Measurements from ENCODE around the gene ZFPL1. TPM values are rescaled to one million over a fixed set of nuclear protein-coding genes. Genes with fewer than 3 reads are reported as not detected.
A peak's percentile ranks its signal among the peaks of the same experiment; 100 is the strongest.

Gene ZFPL1
- total and polyA plus RNA-seq, 2 donors = 16.8 to 42.5 TPM

GRCh38 chr11:65045061-65045460 is 39.0 kb upstream of the ZFPL1 start:
- WGBS = 98% methylated on average over 5 of the region's 5 CpGs
- Histone ChIP-seq H3K27ac (ENCODE audit: low read depth in 1 of 2, low read length in 1 of 2) (no peak overlapping the region), H3K27me3 (ENCODE audit: control insufficient read depth in 2 of 2, insufficient read depth in 1 of 2, low read length in 1 of 2) (peaks cover 0 to 16% of the 10 kb centered on the region in 2 donors), H3K4me3 (ENCODE audit: low read length in 2 of 2) (no peak overlapping the region), H3K36me3 (ENCODE audit: control insufficient read depth in 2 of 2, insufficient read depth in 2 of 2, low read length in 1 of 2) (peaks cover 29 to 37% of the 10 kb centered on the region in 2 donors), H3K4me1 (ENCODE audit: control insufficient read depth in 2 of 2, insufficient read depth in 2 of 2, low read length in 2 of 2) (peaks cover 10 to 27% of the 10 kb centered on the region in 2 donors), H3K9me3 (ENCODE audit: control insufficient read depth in 2 of 2, insufficient read depth in 1 of 2, low read length in 1 of 2) (peaks cover 0 to 2% of the 10 kb centered on the region in 2 donors)
- DNase-seq (ENCODE audit: low read depth in 6 of 9, low spot score in 9 of 9) = no peak

- peaks cover 0 to 2% of the 10 kb centered on the region in 2 donors for H3K9me3 ChIP-seq (ENCODE audit: control insufficient read depth in 2 of 2, insufficient read depth in 1 of 2, low read length in 1 of 2)
- peaks cover 7 to 20% of the 10 kb centered on the region in 2 donors for H3K4me1 ChIP-seq (ENCODE audit: control insufficient read depth in 2 of 2, insufficient read depth in 2 of 2, low read length in 2 of 2)
- WGBS = 96% methylated on average over 7 of the region's 7 CpGs
- peaks cover 0 to 16% of the 10 kb centered on the region in 2 donors for H3K27me3 ChIP-seq (ENCODE audit: control insufficient read depth in 2 of 2, insufficient read depth in 1 of 2, low read length in 1 of 2)
- no peak for DNase-seq (ENCODE audit: low read depth in 6 of 9, low spot score in 9 of 9)
- no peak overlapping the region for H3K27ac ChIP-seq (ENCODE audit: low read depth in 1 of 2, low read length in 1 of 2)
- peaks cover 29 to 37% of the 10 kb centered on the region in 2 donors for H3K36me3 ChIP-seq (ENCODE audit: control insufficient read depth in 2 of 2, insufficient read depth in 2 of 2, low read length in 1 of 2)
- H3K4me3 ChIP-seq (ENCODE audit: low read length in 2 of 2) = no peak overlapping the region
These were observed 38.3 kb upstream of the ZFPL1 start for GRCh38 chr11:65045728-65046127.

- WGBS = 32% methylated on average over 56 of the region's 56 CpGs
- no peak for DNase-seq (ENCODE audit: low read depth in 6 of 9, low spot score in 9 of 9)
- peaks cover 0 to 10% of the 10 kb centered on the region in 2 donors for H3K4me1 ChIP-seq (ENCODE audit: control insufficient read depth in 2 of 2, insufficient read depth in 2 of 2, low read length in 2 of 2)
- H3K9me3 ChIP-seq (ENCODE audit: control insufficient read depth in 2 of 2, insufficient read depth in 1 of 2, low read length in 1 of 2) = no peaks in the 10 kb centered on the region
- H3K27me3 ChIP-seq (ENCODE audit: control insufficient read depth in 2 of 2, insufficient read depth in 1 of 2, low read length in 1 of 2) = peaks cover 0 to 16% of the 10 kb centered on the region in 2 donors
- H3K27ac ChIP-seq (ENCODE audit: low read depth in 1 of 2, low read length in 1 of 2) = no peak overlapping the region
- H3K4me3 ChIP-seq (ENCODE audit: low read length in 2 of 2) = peak overlapping the region in 1 of 2 donors; percentile 29
- H3K36me3 ChIP-seq (ENCODE audit: control insufficient read depth in 2 of 2, insufficient read depth in 2 of 2, low read length in 1 of 2) = peaks cover 29 to 32% of the 10 kb centered on the region in 2 donors
These were observed 36.2 kb upstream of the ZFPL1 start for GRCh38 chr11:65047581-65048422.

GRCh38 chr11:65051398-65051858 is 32.6 kb upstream of the ZFPL1 start:
- H3K27ac ChIP-seq (ENCODE audit: low read depth in 1 of 2, low read length in 1 of 2) = no peak overlapping the region
- DNase-seq (ENCODE audit: low read depth in 6 of 9, low spot score in 9 of 9) = no peak
- 97% methylated on average over 9 of the region's 9 CpGs for whole genome bisulfite sequencing
- H3K27me3 ChIP-seq (ENCODE audit: control insufficient read depth in 2 of 2, insufficient read depth in 1 of 2, low read length in 1 of 2) = peaks cover 0 to 16% of the 10 kb centered on the region in 2 donors
- H3K36me3 ChIP-seq (ENCODE audit: control insufficient read depth in 2 of 2, insufficient read depth in 2 of 2, low read length in 1 of 2) = peaks cover 2% of the 10 kb centered on the region in 2 donors
- no peak overlapping the region for H3K4me3 ChIP-seq (ENCODE audit: low read length in 2 of 2)
- H3K9me3 ChIP-seq (ENCODE audit: control insufficient read depth in 2 of 2, insufficient read depth in 1 of 2, low read length in 1 of 2) = no peaks in the 10 kb centered on the region
- peaks cover 7 to 19% of the 10 kb centered on the region in 2 donors for H3K4me1 ChIP-seq (ENCODE audit: control insufficient read depth in 2 of 2, insufficient read depth in 2 of 2, low read length in 2 of 2)

- WGBS = 10% methylated on average over 8 of the region's 8 CpGs
- Histone ChIP-seq H3K4me3 (ENCODE audit: low read length in 2 of 2) (no peak overlapping the region), H3K4me1 (ENCODE audit: control insufficient read depth in 2 of 2, insufficient read depth in 2 of 2, low read length in 2 of 2) (peaks cover 7 to 15% of the 10 kb centered on the region in 2 donors), H3K36me3 (ENCODE audit: control insufficient read depth in 2 of 2, insufficient read depth in 2 of 2, low read length in 1 of 2) (no peaks in the 10 kb centered on the region), H3K27me3 (ENCODE audit: control insufficient read depth in 2 of 2, insufficient read depth in 1 of 2, low read length in 1 of 2) (no peaks in the 10 kb centered on the region), H3K9me3 (ENCODE audit: control insufficient read depth in 2 of 2, insufficient read depth in 1 of 2, low read length in 1 of 2) (no peaks in the 10 kb centered on the region), H3K27ac (ENCODE audit: low read depth in 1 of 2, low read length in 1 of 2) (no peak overlapping the region)
- DNase-seq (ENCODE audit: low read depth in 6 of 9, low spot score in 9 of 9) = peak in 5 of 9 donors; percentile 34 to 67 (median 49)
These were observed 30.1 kb upstream of the ZFPL1 start for GRCh38 chr11:65053827-65054508.

- 93% methylated on average over 1 of the region's 1 CpG for WGBS
- Histone ChIP-seq H3K4me1 (ENCODE audit: control insufficient read depth in 2 of 2, insufficient read depth in 2 of 2, low read length in 2 of 2) (peaks cover 7 to 21% of the 10 kb centered on the region in 2 donors), H3K27me3 (ENCODE audit: control insufficient read depth in 2 of 2, insufficient read depth in 1 of 2, low read length in 1 of 2) (no peaks in the 10 kb centered on the region), H3K9me3 (ENCODE audit: control insufficient read depth in 2 of 2, insufficient read depth in 1 of 2, low read length in 1 of 2) (no peaks in the 10 kb centered on the region), H3K27ac (ENCODE audit: low read depth in 1 of 2, low read length in 1 of 2) (no peak overlapping the region), H3K4me3 (ENCODE audit: low read length in 2 of 2) (no peak overlapping the region), H3K36me3 (ENCODE audit: control insufficient read depth in 2 of 2, insufficient read depth in 2 of 2, low read length in 1 of 2) (no peaks in the 10 kb centered on the region)
- DNase-seq (ENCODE audit: low read depth in 6 of 9, low spot score in 9 of 9) = no peak
These were observed 28.5 kb upstream of the ZFPL1 start for GRCh38 chr11:65055538-65055937.

GRCh38 chr11:65056999-65057398 is 27.0 kb upstream of the ZFPL1 start:
- H3K27me3 ChIP-seq (ENCODE audit: control insufficient read depth in 2 of 2, insufficient read depth in 1 of 2, low read length in 1 of 2) = no peaks in the 10 kb centered on the region

GRCh38 chr11:65057526-65057925 is 26.5 kb upstream of the ZFPL1 start:
- DNase-seq (ENCODE audit: low read depth in 6 of 9, low spot score in 9 of 9) = no peak
- Histone ChIP-seq H3K9me3 (ENCODE audit: control insufficient read depth in 2 of 2, insufficient read depth in 1 of 2, low read length in 1 of 2) (no peaks in the 10 kb centered on the region), H3K36me3 (ENCODE audit: control insufficient read depth in 2 of 2, insufficient read depth in 2 of 2, low read length in 1 of 2) (no peaks in the 10 kb centered on the region), H3K27ac (ENCODE audit: low read depth in 1 of 2, low read length in 1 of 2) (no peak overlapping the region), H3K4me3 (ENCODE audit: low read length in 2 of 2) (no peak overlapping the region), H3K4me1 (ENCODE audit: control insufficient read depth in 2 of 2, insufficient read depth in 2 of 2, low read length in 2 of 2) (peaks cover 7 to 27% of the 10 kb centered on the region in 2 donors), H3K27me3 (ENCODE audit: control insufficient read depth in 2 of 2, insufficient read depth in 1 of 2, low read length in 1 of 2) (no peaks in the 10 kb centered on the region)
- 97% methylated on average over 7 of the region's 7 CpGs for WGBS

More at GRCh38 chr11:65056999-65057398, 27.0 kb upstream of the ZFPL1 start:
- no peak overlapping the region for H3K27ac ChIP-seq (ENCODE audit: low read depth in 1 of 2, low read length in 1 of 2)
- no peak overlapping the region for H3K4me3 ChIP-seq (ENCODE audit: low read length in 2 of 2)
- H3K4me1 ChIP-seq (ENCODE audit: control insufficient read depth in 2 of 2, insufficient read depth in 2 of 2, low read length in 2 of 2) = peaks cover 7 to 27% of the 10 kb centered on the region in 2 donors
- WGBS = 97% methylated on average over 6 of the region's 6 CpGs
- DNase-seq (ENCODE audit: low read depth in 6 of 9, low spot score in 9 of 9) = no peak
- no peaks in the 10 kb centered on the region for H3K9me3 ChIP-seq (ENCODE audit: control insufficient read depth in 2 of 2, insufficient read depth in 1 of 2, low read length in 1 of 2)
- no peaks in the 10 kb centered on the region for H3K36me3 ChIP-seq (ENCODE audit: control insufficient read depth in 2 of 2, insufficient read depth in 2 of 2, low read length in 1 of 2)

GRCh38 chr11:65058012-65058411 is 26.0 kb upstream of the ZFPL1 start:
- Histone ChIP-seq H3K36me3 (ENCODE audit: control insufficient read depth in 2 of 2, insufficient read depth in 2 of 2, low read length in 1 of 2) (no peaks in the 10 kb centered on the region), H3K27ac (ENCODE audit: low read depth in 1 of 2, low read length in 1 of 2) (no peak overlapping the region), H3K27me3 (ENCODE audit: control insufficient read depth in 2 of 2, insufficient read depth in 1 of 2, low read length in 1 of 2) (no peaks in the 10 kb centered on the region), H3K4me1 (ENCODE audit: control insufficient read depth in 2 of 2, insufficient read depth in 2 of 2, low read length in 2 of 2) (peaks cover 7 to 27% of the 10 kb centered on the region in 2 donors), H3K9me3 (ENCODE audit: control insufficient read depth in 2 of 2, insufficient read depth in 1 of 2, low read length in 1 of 2) (no peaks in the 10 kb centered on the region), H3K4me3 (ENCODE audit: low read length in 2 of 2) (no peak overlapping the region)
- WGBS = 97% methylated on average over 13 of the region's 13 CpGs
- no peak for DNase-seq (ENCODE audit: low read depth in 6 of 9, low spot score in 9 of 9)

All from thymus (tissue), 11 donors.